Activated CD4-positive, CD25-positive, alpha-beta regulatory T cell treated with anti-CD3 and anti-CD28 coated beads, Interleukin-2, amount 50 U/mL, for 16 hours (primary cell): ENCODE results near the gene ELAVL1.
"Not testable (repeated sequence)": the region's sequence is repeated elsewhere in the genome, so short reads cannot be mapped to it uniquely, and the experiment has no call there.

Experiments used
- DNase-seq: peaks from one replicate; pipeline ENCODE4 v3.0.0-alpha.2; 2020; ENCODE audit warnings: low read depth, low spot score

Gene ELAVL1

DNA sequence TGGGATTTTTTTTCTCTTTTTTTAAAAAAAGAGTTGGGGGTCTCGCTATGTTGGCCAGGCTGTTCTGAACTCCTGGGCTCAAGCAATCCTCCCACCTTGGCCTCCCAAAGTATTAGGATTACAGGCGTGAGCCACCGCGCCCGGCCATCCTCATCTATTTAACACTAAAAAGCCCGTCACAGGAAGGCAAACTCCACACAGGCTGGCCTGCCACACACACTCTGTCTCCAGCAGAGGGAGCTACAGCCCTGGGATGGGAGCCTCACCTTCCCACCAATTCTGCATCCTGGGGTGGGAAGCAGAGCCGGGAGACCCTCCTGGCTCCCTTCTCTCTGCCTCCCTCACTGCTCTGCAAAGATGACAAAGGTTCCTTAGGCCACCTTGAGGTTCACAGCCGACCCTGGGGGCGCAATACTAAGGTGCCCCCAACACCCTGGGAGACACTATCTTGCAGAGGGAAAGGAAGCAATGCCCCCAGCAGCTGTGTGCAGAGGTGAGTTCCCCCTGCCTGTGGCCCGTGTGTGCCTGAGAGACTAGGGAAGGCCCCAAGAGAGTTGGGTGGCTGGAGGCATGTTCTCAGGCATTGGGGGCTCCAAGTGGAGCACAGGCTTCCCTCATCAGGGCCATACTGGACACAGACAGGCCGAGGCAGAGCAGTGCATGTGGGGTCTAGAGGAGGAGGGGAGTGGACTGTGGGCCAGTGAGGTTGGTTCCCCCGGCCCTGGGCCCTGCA lies 34.6 kb downstream of the ELAVL1 start:
- DNase-seq = no peak

GRCh38 chr19:7969555-7969939 lies 35.9 kb downstream of the ELAVL1 start:
- DNase-seq = no peak

DNA sequence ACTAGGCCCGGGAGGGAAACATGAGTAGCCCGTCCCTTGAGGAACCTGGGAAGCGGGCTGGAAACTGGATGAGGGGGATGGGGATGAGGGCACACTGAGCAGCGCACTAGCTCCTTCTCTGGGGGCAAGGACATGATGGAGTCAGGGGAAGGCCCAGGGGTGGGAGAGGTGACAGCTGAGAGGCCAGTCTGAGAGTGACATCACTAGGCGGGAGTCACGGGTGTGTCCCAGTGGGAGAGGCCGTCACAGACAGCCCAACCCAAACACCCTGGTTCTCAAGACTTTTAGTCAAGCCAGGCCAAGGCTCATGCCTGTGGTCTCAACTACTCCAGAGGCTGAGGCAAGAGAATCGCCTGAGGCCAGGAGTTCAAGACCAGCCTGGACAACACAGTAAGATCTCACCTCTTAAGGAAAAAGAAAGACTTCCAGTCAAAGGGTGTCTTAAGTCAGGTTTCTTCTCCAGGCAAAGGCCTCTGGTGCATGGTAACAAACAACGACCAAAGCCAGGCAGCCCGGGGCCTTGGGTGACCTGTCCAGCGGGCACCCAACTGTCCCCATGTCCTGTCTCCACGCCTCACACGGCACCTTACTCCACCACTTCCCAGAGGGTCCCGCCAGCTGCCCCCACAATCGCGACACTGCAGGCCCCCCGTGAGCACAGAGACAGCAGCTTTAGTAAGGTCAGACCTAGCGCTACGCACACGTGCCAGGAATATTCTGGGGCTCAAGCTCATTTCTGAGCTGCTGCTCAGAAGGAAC lies 36.5 kb downstream of the ELAVL1 start:
- no peak for DNase-seq

- DNase-seq = no peak
Observed at GRCh38 chr19:7968008-7968795, 37.2 kb downstream of the ELAVL1 start.

- DNase-seq = no peak
Observed at GRCh38 chr19:7965921-7966665, 39.3 kb downstream of the ELAVL1 start.

DNA sequence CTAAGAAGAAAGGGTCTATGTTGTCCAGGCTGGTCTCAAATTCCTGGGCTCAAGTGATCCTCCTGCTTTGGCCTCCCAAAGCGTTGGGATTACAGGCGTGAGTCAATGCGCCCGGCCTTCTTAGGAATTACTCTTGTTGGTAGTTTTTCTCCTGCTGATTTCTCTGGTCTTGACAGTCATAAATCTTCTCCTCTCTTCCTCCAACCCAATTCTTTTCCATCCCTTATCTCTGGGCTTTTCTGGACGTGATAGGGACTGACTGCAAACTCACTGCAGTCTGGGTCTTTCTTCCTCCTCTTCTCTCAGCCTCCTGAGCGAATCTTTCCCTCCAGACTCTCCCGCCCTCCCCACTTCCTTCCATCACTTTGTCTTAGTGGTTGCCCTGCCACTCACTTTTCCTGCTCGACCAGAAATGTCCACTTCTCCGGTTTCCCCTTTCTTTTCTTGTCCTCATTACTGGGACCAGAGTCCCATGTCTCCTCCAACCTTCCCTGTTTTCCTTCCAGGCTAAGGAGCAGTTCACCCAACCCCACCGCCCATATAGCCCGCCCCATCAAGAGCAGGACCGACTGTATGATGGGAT lies 40.1 kb downstream of the ELAVL1 start:
- no peak for DNase-seq

GRCh38 chr19:7963566-7963965 lies 41.9 kb downstream of the ELAVL1 start:
- no peak for DNase-seq

GRCh38 chr19:7962644-7963268 lies 42.7 kb downstream of the ELAVL1 start:
- DNase-seq = no peak

- DNase-seq = no peak
Observed at GRCh38 chr19:7961920-7962626, 43.4 kb downstream of the ELAVL1 start.

DNA sequence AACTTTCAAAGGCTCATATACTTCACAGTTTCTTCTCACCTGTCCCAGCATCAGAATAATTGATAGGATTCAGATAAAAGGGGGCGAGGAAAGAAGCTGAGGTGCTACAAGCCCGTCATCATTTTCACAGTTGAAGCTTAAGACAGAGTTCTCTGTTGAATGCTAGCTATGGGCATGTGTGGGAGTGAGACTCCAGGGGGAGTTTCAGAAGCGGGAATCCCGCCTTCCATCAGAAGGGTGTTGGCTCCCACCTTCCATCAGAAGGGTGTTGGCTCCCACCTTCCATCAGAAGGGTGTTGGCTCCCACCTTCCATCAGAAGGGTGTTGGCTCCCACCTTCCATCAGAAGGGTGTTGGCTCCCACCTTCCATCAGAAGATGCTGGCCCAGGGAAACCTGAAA lies 44.4 kb downstream of the ELAVL1 start:
- DNase-seq = not testable (repeated sequence)

DNA sequence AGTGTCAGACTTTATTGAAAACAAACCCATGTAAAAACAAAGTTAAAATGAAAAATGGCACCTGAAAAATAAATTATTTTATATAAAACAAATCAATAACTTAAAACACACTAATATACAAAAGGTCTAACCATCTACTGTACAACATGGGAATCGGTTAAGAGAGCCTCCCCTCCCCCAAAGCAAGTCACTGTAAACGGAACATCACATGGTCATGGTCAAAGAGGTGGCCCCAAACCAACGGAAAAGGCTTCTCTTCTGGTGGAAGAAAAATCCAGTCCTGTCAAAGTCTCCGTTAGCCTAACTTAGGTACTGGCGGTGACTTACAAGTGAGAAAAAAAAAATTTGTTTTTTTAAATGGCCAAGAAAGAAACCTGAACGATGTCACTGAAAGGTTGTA lies 46.2 kb downstream of the ELAVL1 start:
- DNase-seq = no peak

DNA sequence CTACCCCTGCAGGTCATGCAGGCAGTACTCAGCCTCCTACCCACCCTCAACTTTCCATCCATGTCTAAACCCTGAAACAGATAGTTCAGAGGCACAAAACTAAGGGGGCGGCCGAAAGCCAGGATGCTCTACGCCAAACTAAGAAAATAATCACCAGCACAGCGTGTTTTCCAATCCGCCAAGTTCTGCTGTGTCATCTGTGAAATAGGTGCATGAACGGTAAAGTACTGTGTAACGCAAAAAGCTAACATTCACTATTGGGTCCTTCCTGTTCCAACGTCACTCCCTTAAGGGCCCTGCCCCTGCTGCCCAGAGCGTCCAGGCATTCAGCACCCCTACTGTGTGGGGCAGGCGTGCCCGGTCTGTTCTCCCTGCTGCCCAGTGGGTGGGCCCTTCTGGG lies 49.7 kb downstream of the ELAVL1 start:
- no peak for DNase-seq

GRCh38 chr19:7953576-7953975 lies 51.9 kb downstream of the ELAVL1 start:
- no peak for DNase-seq

- DNase-seq = no peak
Observed at GRCh38 chr19:7953060-7953459, 52.4 kb downstream of the ELAVL1 start.

DNA sequence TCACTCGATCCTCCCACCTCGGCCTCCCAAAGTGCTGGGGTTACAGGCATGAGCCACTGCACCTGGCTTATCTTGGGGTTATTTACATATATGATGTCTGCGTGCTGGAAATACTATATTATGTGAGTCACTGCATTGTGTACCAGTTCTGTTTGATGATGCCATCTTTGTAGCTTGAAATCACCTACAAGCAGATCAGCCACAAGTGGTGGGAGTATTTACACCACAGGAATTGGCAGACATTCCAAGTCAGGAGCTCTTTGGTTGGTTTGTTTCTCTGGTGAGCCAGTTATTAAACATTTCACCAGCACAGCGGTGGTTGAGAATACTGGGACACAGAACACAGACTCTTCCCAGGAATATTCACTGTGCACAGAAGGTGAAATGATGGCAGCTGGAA lies 57.5 kb downstream of the ELAVL1 start:
- DNase-seq = no peak

GRCh38 chr19:7944177-7944761 lies 61.2 kb downstream of the ELAVL1 start:
- DNase-seq = peak; percentile 78

DNA sequence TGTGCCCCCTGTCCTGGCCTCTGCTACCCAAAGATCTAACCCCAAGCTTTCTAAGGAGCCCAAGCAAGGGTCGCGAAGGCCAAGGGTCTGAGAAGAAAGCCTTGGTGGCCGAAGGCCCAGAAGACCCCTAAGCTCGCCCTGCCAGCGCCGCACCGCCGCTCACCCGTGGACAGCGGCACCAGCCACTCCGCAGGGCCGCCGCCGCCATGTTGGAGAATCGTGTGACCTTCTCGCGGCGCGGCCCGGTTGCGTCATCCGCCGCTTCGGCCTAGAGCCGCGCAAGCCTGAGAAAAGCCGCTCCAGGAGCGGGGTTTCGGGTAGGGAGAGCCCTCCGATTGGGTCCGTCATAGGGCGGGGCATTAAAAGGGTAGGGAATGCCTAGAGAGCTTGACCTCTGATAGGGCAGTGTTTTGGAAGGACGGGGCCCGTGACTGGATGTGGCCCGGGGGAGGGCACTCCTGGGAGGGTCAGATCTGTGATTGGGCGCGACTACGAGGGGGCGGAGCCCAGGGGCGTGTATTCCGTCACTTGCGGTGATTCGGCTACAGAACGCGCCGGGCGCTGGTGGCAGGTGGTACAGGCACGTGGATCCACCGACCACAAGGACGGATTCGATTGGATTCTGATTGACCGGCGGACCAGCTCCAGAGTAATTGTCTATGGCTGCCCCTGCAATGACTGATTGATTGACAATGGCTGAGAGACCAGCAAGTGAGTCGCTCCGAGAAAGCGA lies 61.8 kb downstream of the ELAVL1 start, which contains the start of gene TIMM44:
TIMM44 (minus strand) TSS at position 223 of the 733 bp plus-strand sequence; CDS start at position 208, 15 bp downstream.
- DNase-seq = peak; percentile 97

GRCh38 chr19:7942981-7943443 lies 62.4 kb downstream of the ELAVL1 start:
- no peak for DNase-seq
